Sigmoid colon (tissue), 7 donors: ENCODE measurements around the gene CAPZA2. TPM values are rescaled to one million over a fixed set of nuclear protein-coding genes. Genes with fewer than 3 reads are reported as not detected.

ENCODE experiments used
- DNase-seq: peaks from one replicate; pipeline ENCODE4 v3.0.0-alpha.2; 2019
- H3K27ac ChIP-seq, 4 donors: fragments of 200-600 bp; sonication (generic); one replicate each; pipeline ENCODE4 v1.5.1; 2016 to 2019; ENCODE audit warnings: mild to moderate bottlenecking in 1 of 4
- H3K27me3 ChIP-seq, 3 donors: fragments of 200-600 bp; sonication (generic); one replicate each; pipeline ENCODE4 v1.5.1; 2019; ENCODE audit warnings: mild to moderate bottlenecking in 1 of 3
- H3K36me3 ChIP-seq, 4 donors: fragments of 200-600 bp; sonication (generic); one replicate each; pipeline ENCODE4 v1.5.1; 2016 to 2019
- H3K4me1 ChIP-seq, 4 donors: fragments of 200-600 bp; sonication (generic); one replicate each; pipeline ENCODE4 v1.5.1; 2017 to 2019
- H3K4me3 ChIP-seq, 4 donors: fragments of 200-600 bp; sonication (generic); one replicate each; pipeline ENCODE4 v1.5.1; 2017 to 2019; ENCODE audit warnings: mild to moderate bottlenecking in 2 of 4, moderate library complexity in 1 of 4
- H3K9me3 ChIP-seq, 4 donors: fragments of 200-600 bp in 3 of 4; sonication (generic) in 3 of 4; one replicate each; pipeline versions ENCODE4 v1.5.1 to v1.6.1; 2013 to 2019
- EP300 ChIP-seq, 4 donors: sonication (generic); formaldehyde crosslinking; IDR thresholded peaks; one replicate each; pipeline ENCODE4 v1.6.1; 2017; ENCODE audit warnings: antibody characterized with exemption in 4 of 4
- POLR2A ChIP-seq, 2 donors: fragments of 450-650 bp; IDR thresholded peaks; one replicate each; pipeline ENCODE4 v1.6.1; 2016; ENCODE audit warnings: antibody characterized with exemption in 2 of 2, mild to moderate bottlenecking in 2 of 2, moderate library complexity in 2 of 2
- POLR2AphosphoS5 ChIP-seq, 4 donors: sonication (generic); formaldehyde crosslinking; IDR thresholded peaks; one replicate each; pipeline ENCODE4 v1.6.1; 2017; ENCODE audit warnings: antibody characterized with exemption in 4 of 4
- WGBS, 2 donors: extraction: QIAGEN DNeasy Blood & Tissue Kit; methylation state at CpG; one replicate each; pipeline ENCODE4 v1.1.7; 2013; 5-methylcytosine and 5-hydroxymethylcytosine counted together
- intact Hi-C: fragments of 100-400 bp; cut with DNase I; formaldehyde crosslinking; loops from one replicate; pipeline ENCODE4 v1.15.1; 2023
- polyA plus RNA-seq, 3 donors: library from polyadenylated mRNA; stranded (reverse); fragments of 200-250 nt; gene quantifications; one replicate each; pipeline ENCODE4 v1.2.3, GENCODE V29; 2013
- total RNA-seq, 4 donors: library from RNA; depleted of rRNA; stranded (reverse); fragments of >200 nt; gene quantifications; one replicate each; pipeline ENCODE4 v1.1.0, GENCODE V29; 2016
- TF ChIP-seq, protein P1 (sequence below), 4 experiments: fragments of 450-650 bp in 3 of 4; fragments of 200-600 bp in 1 of 4; IDR thresholded peaks; one replicate each; pipeline ENCODE4 v1.5.1; 2016 to 2019; ENCODE audit warnings: antibody characterized with exemption in 4 of 4, mild to moderate bottlenecking in 3 of 4, moderate library complexity in 2 of 4
- donor health status: healthy with polysubstance abuse.
- donor health status: Bipolar disorder and iron deficiency.
- donor health status: healthy.

CAPZA2 gene
- total and polyA plus RNA-seq, 7 donors, result 75.3 to 242 (median 189) TPM

- no peaks in the 10 kb centered on the region for H3K9me3 ChIP-seq
- H3K4me3 ChIP-seq, result no peak overlapping the region
- TF ChIP-seq, protein P1, sequence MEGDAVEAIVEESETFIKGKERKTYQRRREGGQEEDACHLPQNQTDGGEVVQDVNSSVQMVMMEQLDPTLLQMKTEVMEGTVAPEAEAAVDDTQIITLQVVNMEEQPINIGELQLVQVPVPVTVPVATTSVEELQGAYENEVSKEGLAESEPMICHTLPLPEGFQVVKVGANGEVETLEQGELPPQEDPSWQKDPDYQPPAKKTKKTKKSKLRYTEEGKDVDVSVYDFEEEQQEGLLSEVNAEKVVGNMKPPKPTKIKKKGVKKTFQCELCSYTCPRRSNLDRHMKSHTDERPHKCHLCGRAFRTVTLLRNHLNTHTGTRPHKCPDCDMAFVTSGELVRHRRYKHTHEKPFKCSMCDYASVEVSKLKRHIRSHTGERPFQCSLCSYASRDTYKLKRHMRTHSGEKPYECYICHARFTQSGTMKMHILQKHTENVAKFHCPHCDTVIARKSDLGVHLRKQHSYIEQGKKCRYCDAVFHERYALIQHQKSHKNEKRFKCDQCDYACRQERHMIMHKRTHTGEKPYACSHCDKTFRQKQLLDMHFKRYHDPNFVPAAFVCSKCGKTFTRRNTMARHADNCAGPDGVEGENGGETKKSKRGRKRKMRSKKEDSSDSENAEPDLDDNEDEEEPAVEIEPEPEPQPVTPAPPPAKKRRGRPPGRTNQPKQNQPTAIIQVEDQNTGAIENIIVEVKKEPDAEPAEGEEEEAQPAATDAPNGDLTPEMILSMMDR (IDR thresholded peaks at IDR 0.05), result no peak
- TF ChIP-seq EP300 (IDR thresholded peaks at IDR 0.05) (no peak), POLR2A (IDR thresholded peaks at IDR 0.05) (no peak), POLR2AphosphoS5 (IDR thresholded peaks at IDR 0.05) (no peak)
- 69 to 79% methylated on average over 3 of the region's 3 CpGs for WGBS, 2 donors
- H3K27ac ChIP-seq, result no peak overlapping the region
- peaks cover 0 to 57% (median 7%) of the 10 kb centered on the region in 4 donors for H3K36me3 ChIP-seq
- intact Hi-C loops, result no loop called here
- H3K27me3 ChIP-seq, result no peaks in the 10 kb centered on the region
- H3K4me1 ChIP-seq, result peaks cover 0 to 42% (median 14%) of the 10 kb centered on the region in 4 donors
- DNase-seq, result no peak
These were observed 26.5 kb downstream of the CAPZA2 start for GRCh38 chr7:116888895-116889294.

GRCh38 chr7:116895849-116896248, 33.5 kb downstream of the CAPZA2 start:
- WGBS, 2 donors, result 48 to 49% methylated on average over 2 of the region's 2 CpGs
- DNase-seq, result no peak
- H3K4me1 ChIP-seq, result peaks cover 0 to 18% (median 11%) of the 10 kb centered on the region in 4 donors
- no peak overlapping the region for H3K27ac ChIP-seq
- intact Hi-C loops, result no loop called here
- peaks cover 0 to 59% (median 10%) of the 10 kb centered on the region in 4 donors for H3K36me3 ChIP-seq
- H3K27me3 ChIP-seq, result no peaks in the 10 kb centered on the region
- H3K4me3 ChIP-seq, result no peak overlapping the region
- H3K9me3 ChIP-seq, result no peaks in the 10 kb centered on the region
- TF ChIP-seq, protein P1 (IDR thresholded peaks at IDR 0.05), result no peak

- H3K4me3 ChIP-seq, result no peak overlapping the region
- no peak for DNase-seq
- H3K27me3 ChIP-seq, result no peaks in the 10 kb centered on the region
- H3K9me3 ChIP-seq, result no peaks in the 10 kb centered on the region
- H3K36me3 ChIP-seq, result peaks cover 0 to 47% (median 13%) of the 10 kb centered on the region in 4 donors
- no peak overlapping the region for H3K27ac ChIP-seq
- 95% methylated on average over 4 of the region's 4 CpGs for WGBS, 2 donors
- peaks cover 0 to 21% (median 12%) of the 10 kb centered on the region in 4 donors for H3K4me1 ChIP-seq
- TF ChIP-seq POLR2A (IDR thresholded peaks at IDR 0.05) (no peak), POLR2AphosphoS5 (IDR thresholded peaks at IDR 0.05) (no peak), EP300 (IDR thresholded peaks at IDR 0.05) (no peak)
- TF ChIP-seq, protein P1 (IDR thresholded peaks at IDR 0.05), result no peak
- intact Hi-C loops, result no loop called here
These were observed 35.3 kb downstream of the CAPZA2 start for GRCh38 chr7:116897661-116898060.

DNA sequence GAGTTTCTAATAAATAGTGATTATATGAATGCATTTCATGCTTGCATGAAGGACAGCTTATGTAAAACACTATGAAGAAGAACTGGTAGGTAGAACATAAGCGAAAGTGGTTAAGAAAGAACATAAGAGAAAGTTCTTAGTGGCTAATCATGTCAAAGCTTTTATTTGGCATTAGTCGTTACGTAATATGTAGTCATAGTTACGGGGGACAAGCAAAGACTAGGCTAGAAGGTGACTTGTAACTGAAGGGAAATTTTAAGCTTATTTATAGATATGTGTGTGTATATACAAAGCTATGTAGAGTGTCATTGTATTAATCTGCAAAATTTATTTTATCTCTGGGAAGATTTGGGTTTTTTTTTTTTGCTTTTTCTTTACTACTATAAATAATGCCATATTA, 36.9 kb downstream of the CAPZA2 start:
- DNase-seq, result no peak
- no peak overlapping the region for H3K27ac ChIP-seq

More for the DNA sequence above, 36.9 kb downstream of the CAPZA2 start:
- TF ChIP-seq EP300 (IDR thresholded peaks at IDR 0.05) (no peak), POLR2AphosphoS5 (IDR thresholded peaks at IDR 0.05) (no peak), POLR2A (IDR thresholded peaks at IDR 0.05) (no peak)
- TF ChIP-seq, protein P1 (IDR thresholded peaks at IDR 0.05), result no peak
- H3K36me3 ChIP-seq, result peaks cover 0 to 39% (median 6%) of the 10 kb centered on the region in 4 donors
- no peak overlapping the region for H3K4me3 ChIP-seq
- H3K4me1 ChIP-seq, result peaks cover 0 to 21% (median 12%) of the 10 kb centered on the region in 4 donors
- H3K9me3 ChIP-seq, result no peaks in the 10 kb centered on the region
- intact Hi-C loops, result no loop called here
- no peaks in the 10 kb centered on the region for H3K27me3 ChIP-seq
- 94 to 97% methylated on average over 4 of the region's 4 CpGs for WGBS, 2 donors
